HEK293 (cell line): ENCODE results near the gene ZSCAN1.

Source experiments
- BCL11A ChIP-seq: fragments of 450-650 bp; formaldehyde crosslinking; IDR thresholded peaks from 2 replicates; pipeline ENCODE4 v1.5.1; 2016; ENCODE audit warnings: low read depth, missing biosample characterization, missing genetic modification characterization
- ELK4 ChIP-seq: IDR thresholded peaks from 2 replicates; pipeline ENCODE4 v1.6.1; 2011; ENCODE audit warnings: mild to moderate bottlenecking, low read depth, low read length, borderline replicate concordance
- GLIS2 ChIP-seq: fragments of 450-650 bp; formaldehyde crosslinking; IDR thresholded peaks from 2 replicates; pipeline ENCODE4 v1.5.1; 2016; ENCODE audit warnings: missing biosample characterization, missing genetic modification characterization
- HOXD13 ChIP-seq: sonication (generic); formaldehyde crosslinking; IDR thresholded peaks from 2 replicates; pipeline ENCODE4 v1.8.0; 2022; ENCODE audit warnings: missing genetic modification reagents, borderline replicate concordance
- IKZF3 ChIP-seq: fragments of 450-650 bp; IDR thresholded peaks from 2 replicates; pipeline ENCODE4 v1.5.0; 2018; ENCODE audit warnings: missing biosample characterization, mild to moderate bottlenecking, missing genetic modification characterization, moderate library complexity
- KLF1 ChIP-seq: fragments of 450-650 bp; formaldehyde crosslinking; IDR thresholded peaks from 2 replicates; pipeline ENCODE4 v1.5.1; 2016; ENCODE audit warnings: missing biosample characterization, missing genetic modification characterization
- SCRT1 ChIP-seq: fragments of 450-650 bp; formaldehyde crosslinking; IDR thresholded peaks from 2 replicates; pipeline ENCODE4 v1.5.1; 2016; ENCODE audit warnings: missing biosample characterization, missing genetic modification characterization, borderline replicate concordance
- SCRT2 ChIP-seq: fragments of 450-650 bp; formaldehyde crosslinking; IDR thresholded peaks from 2 replicates; pipeline ENCODE4 v1.5.1; 2016; ENCODE audit warnings: missing biosample characterization, missing genetic modification characterization
- SP2 ChIP-seq: fragments of 450-650 bp; formaldehyde crosslinking; IDR thresholded peaks from 2 replicates; pipeline ENCODE4 v1.5.1; 2016; ENCODE audit warnings: missing biosample characterization, missing genetic modification characterization
- SP3 ChIP-seq: fragments of 450-650 bp; formaldehyde crosslinking; IDR thresholded peaks from 2 replicates; pipeline ENCODE4 v1.5.1; 2016; ENCODE audit warnings: missing biosample characterization, missing genetic modification characterization
- TRIM28 ChIP-seq: IDR thresholded peaks from 2 replicates; pipeline ENCODE4 v1.6.1; 2011; ENCODE audit warnings: low read length, control low read depth, borderline replicate concordance
- YY1 ChIP-seq: fragments of 450-650 bp; formaldehyde crosslinking; IDR thresholded peaks from 2 replicates; pipeline ENCODE4 v1.5.1; 2018; ENCODE audit warnings: missing biosample characterization, missing genetic modification characterization
- ZBTB26 ChIP-seq: fragments of 450-650 bp; formaldehyde crosslinking; optimal IDR thresholded peaks from 2 replicates; pipeline ENCODE3; 2016; ENCODE audit warnings: missing biosample characterization, mild to moderate bottlenecking, missing genetic modification characterization
- ZBTB44 ChIP-seq: fragments of 450-650 bp; IDR thresholded peaks from 2 replicates; pipeline ENCODE4 v1.5.1; 2018; ENCODE audit warnings: missing biosample characterization, mild to moderate bottlenecking, missing genetic modification characterization
- ZEB2 ChIP-seq: fragments of 450-650 bp; formaldehyde crosslinking; IDR thresholded peaks from 2 replicates; pipeline ENCODE4 v1.5.1; 2016; ENCODE audit warnings: missing biosample characterization, missing genetic modification characterization
- ZFP69B ChIP-seq: fragments of 450-650 bp; formaldehyde crosslinking; IDR thresholded peaks from 2 replicates; pipeline ENCODE4 v1.5.1; 2016; ENCODE audit warnings: missing biosample characterization, missing genetic modification characterization
- ZNF114 ChIP-seq: fragments of 450-650 bp; formaldehyde crosslinking; IDR thresholded peaks from 2 replicates; pipeline ENCODE4 v1.5.0; 2017; ENCODE audit warnings: missing biosample characterization, missing genetic modification characterization
- ZNF146 ChIP-seq: fragments of 450-650 bp; formaldehyde crosslinking; IDR thresholded peaks from 2 replicates; pipeline ENCODE4 v1.5.1; 2016; ENCODE audit warnings: missing biosample characterization, missing genetic modification characterization
- ZNF341 ChIP-seq: fragments of 450-650 bp; formaldehyde crosslinking; IDR thresholded peaks from 2 replicates; pipeline ENCODE4; 2016; ENCODE audit warnings: low read depth, missing biosample characterization, missing genetic modification characterization
- ZNF354C ChIP-seq: fragments of 450-650 bp; formaldehyde crosslinking; IDR thresholded peaks from 2 replicates; pipeline ENCODE4 v1.5.1; 2016; ENCODE audit warnings: missing biosample characterization, missing genetic modification characterization, low read depth, borderline replicate concordance
- ZNF404 ChIP-seq: fragments of 450-650 bp; formaldehyde crosslinking; IDR thresholded peaks from 2 replicates; pipeline ENCODE4 v1.5.1; 2017; ENCODE audit warnings: missing biosample characterization, missing genetic modification characterization
- ZNF416 ChIP-seq: fragments of 450-650 bp; formaldehyde crosslinking; IDR thresholded peaks from 2 replicates; pipeline ENCODE4 v1.5.1; 2016; ENCODE audit warnings: missing biosample characterization, missing genetic modification characterization
- ZNF521 ChIP-seq: fragments of 450-650 bp; formaldehyde crosslinking; IDR thresholded peaks from 2 replicates; pipeline ENCODE4 v1.5.1; 2017; ENCODE audit warnings: missing biosample characterization, mild to moderate bottlenecking, missing genetic modification characterization
- ZNF610 ChIP-seq: fragments of 450-650 bp; formaldehyde crosslinking; IDR thresholded peaks from 2 replicates; pipeline ENCODE4 v1.5.1; 2016; ENCODE audit warnings: missing biosample characterization, missing genetic modification characterization, borderline replicate concordance
- ZNF626 ChIP-seq: fragments of 450-650 bp; sonication (Bioruptor Pico); formaldehyde crosslinking; IDR thresholded peaks from 2 replicates; pipeline ENCODE4 v1.5.1; 2018; ENCODE audit warnings: missing biosample characterization, missing genetic modification characterization, inconsistent platforms
- ZNF777 ChIP-seq: fragments of 450-650 bp; formaldehyde crosslinking; IDR thresholded peaks from 2 replicates; pipeline ENCODE4 v1.5.1; 2017; ENCODE audit warnings: missing biosample characterization, missing genetic modification characterization, borderline replicate concordance
- ZNF785 ChIP-seq: fragments of 450-650 bp; formaldehyde crosslinking; IDR thresholded peaks from 2 replicates; pipeline ENCODE4 v1.5.1; 2016; ENCODE audit warnings: missing biosample characterization, missing genetic modification characterization
- TF ChIP-seq, protein P1 (sequence below): fragments of 450-650 bp; formaldehyde crosslinking; IDR thresholded peaks from 2 replicates; pipeline ENCODE4 v1.5.1; 2016; ENCODE audit warnings: missing biosample characterization, missing genetic modification characterization
- TF ChIP-seq, protein P2 (sequence below): fragments of 450-650 bp; formaldehyde crosslinking; IDR thresholded peaks from 2 replicates; pipeline ENCODE4 v1.5.1; 2016; ENCODE audit warnings: missing biosample characterization, missing genetic modification characterization
- TF ChIP-seq, protein P3 (sequence below): fragments of 450-650 bp; formaldehyde crosslinking; IDR thresholded peaks from 2 replicates; pipeline ENCODE4 v1.5.1; 2016; ENCODE audit warnings: missing biosample characterization, missing genetic modification characterization
- TF ChIP-seq, protein P4 (sequence below): fragments of 450-650 bp; formaldehyde crosslinking; IDR thresholded peaks from 2 replicates; pipeline ENCODE4 v1.5.1; 2016; ENCODE audit warnings: missing biosample characterization, missing genetic modification characterization

The ZSCAN1 gene

DNA sequence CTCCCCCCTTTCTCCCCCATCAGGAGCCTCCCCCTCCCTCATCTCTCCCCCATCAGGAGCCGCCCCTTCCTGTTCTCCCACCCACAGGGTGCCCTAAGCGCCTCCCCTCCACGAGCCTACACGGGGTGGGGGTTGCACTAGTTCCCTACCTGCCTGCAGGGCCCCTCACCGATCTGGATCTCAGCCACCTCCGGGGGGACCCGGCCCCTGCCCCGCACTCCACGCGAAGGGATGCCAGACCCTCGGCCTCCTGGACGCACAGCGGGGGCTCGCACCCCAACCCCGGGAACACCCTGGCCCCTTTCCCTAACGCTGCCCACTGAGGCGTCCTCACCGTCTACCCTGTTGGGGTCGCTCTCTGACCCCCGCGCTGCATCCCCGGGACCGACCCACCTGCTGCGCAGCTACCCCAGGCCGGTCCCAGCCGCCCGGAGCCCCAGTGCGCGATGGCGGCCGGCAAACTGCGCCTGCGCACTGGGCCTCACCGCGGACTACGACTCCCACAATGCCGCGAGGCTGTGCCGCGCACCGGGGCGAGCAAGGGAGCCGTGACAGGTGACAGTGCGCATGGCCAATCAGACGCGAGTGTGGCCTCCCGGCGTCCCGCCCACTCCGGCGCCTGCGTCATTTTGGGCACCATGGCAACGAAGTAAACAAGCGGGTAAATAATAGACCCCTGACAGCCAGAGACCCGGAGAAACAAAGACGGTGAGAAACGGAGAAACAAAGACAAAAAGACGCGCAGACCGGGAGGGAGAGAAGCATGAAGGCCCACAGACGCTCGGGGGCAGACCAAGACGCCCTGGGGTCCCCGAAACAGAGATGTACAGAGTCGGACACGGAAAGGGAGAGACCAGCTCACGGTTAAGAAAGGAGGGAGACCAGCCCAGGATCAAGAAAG lies 64.2 kb downstream of the ZSCAN1 start, which contains the start of gene ZSCAN18 (continued):
- no peak for TF ChIP-seq ZNF354C (tag by site-specific recombination)
- peak; percentile 89 for TF ChIP-seq SCRT1
- no peak for TF ChIP-seq ZEB2 (tag by site-specific recombination)
- no peak for TF ChIP-seq ZNF785 (tag by site-specific recombination)
- TF ChIP-seq ELK4 = no peak
- TF ChIP-seq ZNF146 (tag by site-specific recombination) = no peak
- no peak for TF ChIP-seq ZBTB44
- TF ChIP-seq ZNF404 = no peak
- no peak for TF ChIP-seq ZNF114 (tag by site-specific recombination)
- TF ChIP-seq ZNF610 (tag by site-specific recombination) = no peak; the same call in 1 of the 2 replicates
- TF ChIP-seq ZNF521 (tag by site-specific recombination) = no peak
- TF ChIP-seq TRIM28 = no peak
- TF ChIP-seq SCRT2 (tag by site-specific recombination) = peak; percentile 96
- peak; percentile 85 for TF ChIP-seq SP2
- TF ChIP-seq BCL11A (tag by site-specific recombination) = no peak
- TF ChIP-seq ZNF416 (tag by site-specific recombination) = no peak
- TF ChIP-seq ZNF341 (tag by site-specific recombination) = no peak
- peak; percentile 71; the same call in 1 of the 2 replicates for TF ChIP-seq YY1 (tag by site-specific recombination)
- no peak for TF ChIP-seq ZNF626
- TF ChIP-seq ZBTB26 (tag by site-specific recombination) = peak; percentile 98
- TF ChIP-seq, protein P1, sequence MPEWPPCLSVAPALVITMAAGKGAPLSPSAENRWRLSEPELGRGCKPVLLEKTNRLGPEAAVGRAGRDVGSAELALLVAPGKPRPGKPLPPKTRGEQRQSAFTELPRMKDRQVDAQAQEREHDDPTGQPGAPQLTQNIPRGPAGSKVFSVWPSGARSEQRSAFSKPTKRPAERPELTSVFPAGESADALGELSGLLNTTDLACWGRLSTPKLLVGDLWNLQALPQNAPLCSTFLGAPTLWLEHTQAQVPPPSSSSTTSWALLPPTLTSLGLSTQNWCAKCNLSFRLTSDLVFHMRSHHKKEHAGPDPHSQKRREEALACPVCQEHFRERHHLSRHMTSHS (tag by site-specific recombination) = no peak
- TF ChIP-seq SP3 (tag by site-specific recombination) = peak; percentile 78
- TF ChIP-seq ZNF777 (tag by site-specific recombination) = 0 out of 2 replicates have a peak, but pooled peaks have one; percentile 45
- peak; percentile 71 for TF ChIP-seq GLIS2 (tag by site-specific recombination)
- no peak for TF ChIP-seq HOXD13
- TF ChIP-seq IKZF3 = no peak
- TF ChIP-seq, protein P2, sequence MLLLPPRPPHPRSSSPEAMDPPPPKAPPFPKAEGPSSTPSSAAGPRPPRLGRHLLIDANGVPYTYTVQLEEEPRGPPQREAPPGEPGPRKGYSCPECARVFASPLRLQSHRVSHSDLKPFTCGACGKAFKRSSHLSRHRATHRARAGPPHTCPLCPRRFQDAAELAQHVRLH = peak; percentile 55; the same call in 1 of the 2 replicates
- TF ChIP-seq KLF1 (tag by site-specific recombination) = 0 out of 2 replicates have a peak, but pooled peaks have one; percentile 12
- 0 out of 2 replicates have a peak, but pooled peaks have one; percentile 24 for TF ChIP-seq ZFP69B (tag by site-specific recombination)
- TF ChIP-seq, protein P3, sequence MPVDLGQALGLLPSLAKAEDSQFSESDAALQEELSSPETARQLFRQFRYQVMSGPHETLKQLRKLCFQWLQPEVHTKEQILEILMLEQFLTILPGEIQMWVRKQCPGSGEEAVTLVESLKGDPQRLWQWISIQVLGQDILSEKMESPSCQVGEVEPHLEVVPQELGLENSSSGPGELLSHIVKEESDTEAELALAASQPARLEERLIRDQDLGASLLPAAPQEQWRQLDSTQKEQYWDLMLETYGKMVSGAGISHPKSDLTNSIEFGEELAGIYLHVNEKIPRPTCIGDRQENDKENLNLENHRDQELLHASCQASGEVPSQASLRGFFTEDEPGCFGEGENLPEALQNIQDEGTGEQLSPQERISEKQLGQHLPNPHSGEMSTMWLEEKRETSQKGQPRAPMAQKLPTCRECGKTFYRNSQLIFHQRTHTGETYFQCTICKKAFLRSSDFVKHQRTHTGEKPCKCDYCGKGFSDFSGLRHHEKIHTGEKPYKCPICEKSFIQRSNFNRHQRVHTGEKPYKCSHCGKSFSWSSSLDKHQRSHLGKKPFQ (tag by site-specific recombination) = no peak
- TF ChIP-seq, protein P4, sequence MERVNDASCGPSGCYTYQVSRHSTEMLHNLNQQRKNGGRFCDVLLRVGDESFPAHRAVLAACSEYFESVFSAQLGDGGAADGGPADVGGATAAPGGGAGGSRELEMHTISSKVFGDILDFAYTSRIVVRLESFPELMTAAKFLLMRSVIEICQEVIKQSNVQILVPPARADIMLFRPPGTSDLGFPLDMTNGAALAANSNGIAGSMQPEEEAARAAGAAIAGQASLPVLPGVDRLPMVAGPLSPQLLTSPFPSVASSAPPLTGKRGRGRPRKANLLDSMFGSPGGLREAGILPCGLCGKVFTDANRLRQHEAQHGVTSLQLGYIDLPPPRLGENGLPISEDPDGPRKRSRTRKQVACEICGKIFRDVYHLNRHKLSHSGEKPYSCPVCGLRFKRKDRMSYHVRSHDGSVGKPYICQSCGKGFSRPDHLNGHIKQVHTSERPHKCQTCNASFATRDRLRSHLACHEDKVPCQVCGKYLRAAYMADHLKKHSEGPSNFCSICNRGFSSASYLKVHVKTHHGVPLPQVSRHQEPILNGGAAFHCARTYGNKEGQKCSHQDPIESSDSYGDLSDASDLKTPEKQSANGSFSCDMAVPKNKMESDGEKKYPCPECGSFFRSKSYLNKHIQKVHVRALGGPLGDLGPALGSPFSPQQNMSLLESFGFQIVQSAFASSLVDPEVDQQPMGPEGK = peak; percentile 75
